HS-27A (cell line): ENCODE data around the gene RANBP17.

Experiments used
- DNase-seq: peaks from one replicate; pipeline ENCODE4 v3.0.0-alpha.2; 2012; ENCODE audit warnings: low read depth, missing footprints

RANBP17 gene

GRCh38 chr5:171299228-171299627, 437.4 kb downstream of the RANBP17 start:
- DNase-seq, result no peak

- no peak for DNase-seq
Observed at GRCh38 chr5:171299851-171300250, 438.0 kb downstream of the RANBP17 start.

- DNase-seq, result no peak
Observed at GRCh38 chr5:171300358-171300757, 438.5 kb downstream of the RANBP17 start.

GRCh38 chr5:171306166-171306565, 444.3 kb downstream of the RANBP17 start:
- no peak for DNase-seq

GRCh38 chr5:171306781-171307591, 445.2 kb downstream of the RANBP17 start:
- no peak for DNase-seq

- DNase-seq, result no peak
Observed at GRCh38 chr5:171307789-171308452, 446.1 kb downstream of the RANBP17 start.

- no peak for DNase-seq
Observed at GRCh38 chr5:171308453-171309275, 446.8 kb downstream of the RANBP17 start, which contains the start of gene TLX3. Gene TLX3 (plus strand): TSS chr5:171309248. CDS start chr5:171309366, 118 bp downstream.

- no peak for DNase-seq
Observed at GRCh38 chr5:171309276-171310211, 447.7 kb downstream of the RANBP17 start.

- DNase-seq, result no peak
Observed at GRCh38 chr5:171310212-171310818, 448.5 kb downstream of the RANBP17 start.

GRCh38 chr5:171310819-171311321, 449.1 kb downstream of the RANBP17 start:
- DNase-seq, result no peak

- no peak for DNase-seq
Observed at GRCh38 chr5:171311322-171312077, 449.7 kb downstream of the RANBP17 start.

GRCh38 chr5:171312129-171312974, 450.5 kb downstream of the RANBP17 start:
- DNase-seq, result no peak

GRCh38 chr5:171313481-171314206, 451.8 kb downstream of the RANBP17 start:
- no peak for DNase-seq

- DNase-seq, result no peak
Observed at GRCh38 chr5:171314728-171315385, 453.0 kb downstream of the RANBP17 start.

GRCh38 chr5:171315386-171315891, 453.6 kb downstream of the RANBP17 start:
- DNase-seq, result no peak

GRCh38 chr5:171315925-171316257, 454.1 kb downstream of the RANBP17 start:
- no peak for DNase-seq

GRCh38 chr5:171316258-171317121, 454.7 kb downstream of the RANBP17 start:
- no peak for DNase-seq
